ENCODE measurements around the gene HPSE2.
"Not testable (repeated sequence)": the region's sequence is repeated elsewhere in the genome, so short reads cannot be mapped to it uniquely, and the experiment has no call there.

HPSE2 gene

DNA sequence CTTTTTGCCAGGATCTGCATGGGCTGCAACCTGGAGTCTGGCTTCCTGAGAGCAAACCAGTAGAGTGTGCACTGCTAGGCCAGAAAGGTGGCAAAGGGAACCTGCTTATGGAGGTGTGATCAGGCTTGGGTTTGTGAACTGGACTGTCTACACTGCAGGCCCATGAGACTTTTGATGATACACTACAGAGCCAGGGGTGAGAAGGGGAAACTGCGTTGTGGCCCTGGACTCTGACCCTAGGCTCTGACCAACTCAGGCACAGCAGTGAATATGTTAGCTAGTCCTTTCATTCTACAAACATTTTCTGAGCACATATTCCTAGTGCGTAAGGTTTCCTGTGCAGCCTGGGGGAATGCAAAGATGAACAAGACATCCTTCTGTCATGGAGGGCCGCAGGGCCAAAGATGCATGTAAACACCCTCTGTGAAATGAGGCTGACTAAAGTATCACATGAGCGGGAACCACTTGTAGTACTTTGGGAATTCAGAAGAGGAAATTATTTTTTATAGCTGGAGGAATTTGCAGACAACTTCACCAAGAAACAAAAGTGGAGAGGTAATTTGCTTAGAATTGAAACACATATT is 725.1 kb downstream of the HPSE2 start:
- Histone ChIP-seq H3K4me3 (ENCODE audit: low read depth, low read length) (no peak overlapping the region), H3K36me3 (no peaks in the 10 kb centered on the region), H3K27ac (no peak overlapping the region), H3K27me3 (ENCODE audit: insufficient read depth, low read depth, severe bottlenecking) (peaks cover 81% of the 10 kb centered on the region), H3K9me3 (ENCODE audit: severe bottlenecking) (no peaks in the 10 kb centered on the region)
- DNase-seq = no peak
- TF ChIP-seq CTCF (IDR thresholded peaks at IDR 0.05; ENCODE audit: low read depth, low read length) = no peak

- Histone ChIP-seq H3K9me3 (ENCODE audit: severe bottlenecking) (no peaks in the 10 kb centered on the region), H3K27me3 (ENCODE audit: insufficient read depth, low read depth, severe bottlenecking) (peaks cover 81% of the 10 kb centered on the region), H3K27ac (no peak overlapping the region), H3K4me3 (ENCODE audit: low read depth, low read length) (no peak overlapping the region), H3K36me3 (no peaks in the 10 kb centered on the region)
- DNase-seq = no peak
- no peak for TF ChIP-seq CTCF (IDR thresholded peaks at IDR 0.05; ENCODE audit: low read depth, low read length)
Observed at GRCh38 chr10:98509745-98510144, 725.9 kb downstream of the HPSE2 start.

- not testable (repeated sequence) for DNase-seq; H3K4me3 ChIP-seq (ENCODE audit: low read depth, low read length); H3K36me3 ChIP-seq; H3K27ac ChIP-seq; H3K9me3 ChIP-seq (ENCODE audit: severe bottlenecking)
- H3K27me3 ChIP-seq (ENCODE audit: insufficient read depth, low read depth, severe bottlenecking) = peaks cover 60% of the 10 kb centered on the region
Observed at GRCh38 chr10:98502535-98502934, 733.1 kb downstream of the HPSE2 start.

- Histone ChIP-seq H3K27me3 (ENCODE audit: insufficient read depth, low read depth, severe bottlenecking) (peaks cover 36% of the 10 kb centered on the region), H3K36me3 (no peaks in the 10 kb centered on the region), H3K4me3 (ENCODE audit: low read depth, low read length) (no peak overlapping the region), H3K9me3 (ENCODE audit: severe bottlenecking) (peaks cover 10% of the 10 kb centered on the region), H3K27ac (no peak overlapping the region)
- TF ChIP-seq CTCF (IDR thresholded peaks at IDR 0.05; ENCODE audit: low read depth, low read length) = no peak
- DNase-seq = no peak
Observed at GRCh38 chr10:98492763-98493162, 742.9 kb downstream of the HPSE2 start.

GRCh38 chr10:98489561-98490481 is 745.8 kb downstream of the HPSE2 start:
- no peak for TF ChIP-seq CTCF (IDR thresholded peaks at IDR 0.05; ENCODE audit: low read depth, low read length)
- no peak overlapping the region for H3K27ac ChIP-seq
- no peak for DNase-seq
- no peaks in the 10 kb centered on the region for H3K9me3 ChIP-seq (ENCODE audit: severe bottlenecking)
- H3K36me3 ChIP-seq = no peaks in the 10 kb centered on the region
- H3K27me3 ChIP-seq (ENCODE audit: insufficient read depth, low read depth, severe bottlenecking) = peaks cover 55% of the 10 kb centered on the region
- H3K4me3 ChIP-seq (ENCODE audit: low read depth, low read length) = no peak overlapping the region

DNA sequence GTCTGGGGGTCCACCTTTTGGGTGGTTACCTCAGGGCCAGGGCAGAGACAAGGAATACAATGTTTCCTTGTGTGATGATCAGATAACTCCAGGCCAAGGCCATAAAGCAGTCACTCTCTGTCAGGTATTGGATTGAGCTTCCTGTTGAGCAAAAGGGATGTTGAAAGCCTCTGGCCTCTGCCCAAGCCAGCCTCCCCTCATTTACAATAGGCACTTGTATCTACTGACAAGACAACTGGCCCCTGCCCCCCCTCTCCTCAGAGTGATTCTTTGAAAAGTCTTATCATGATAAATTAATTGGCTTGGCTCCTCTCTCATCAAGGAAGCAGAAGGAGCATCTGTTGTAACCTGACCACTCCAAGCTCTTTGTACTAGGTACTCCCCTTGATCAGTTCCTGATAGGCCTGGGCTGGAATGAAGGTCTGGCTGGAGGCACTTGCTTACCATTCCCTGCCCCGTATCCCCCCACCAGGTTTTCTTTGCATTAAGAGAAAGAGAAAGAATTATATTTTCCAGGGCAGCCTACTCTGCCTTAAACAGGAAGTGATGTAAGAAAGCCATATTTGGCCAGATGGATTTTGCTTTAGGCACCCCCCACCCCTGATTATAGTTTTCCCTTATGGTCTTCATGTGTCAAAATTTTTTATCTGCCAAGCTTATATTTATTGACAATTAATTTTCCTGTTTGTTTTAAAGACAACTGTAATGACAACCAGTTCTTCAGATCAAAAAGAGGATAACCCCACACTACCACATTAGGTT is 746.8 kb downstream of the HPSE2 start:
- Histone ChIP-seq H3K4me3 (ENCODE audit: low read depth, low read length) (no peak overlapping the region), H3K36me3 (no peaks in the 10 kb centered on the region), H3K27me3 (ENCODE audit: insufficient read depth, low read depth, severe bottlenecking) (peaks cover 62% of the 10 kb centered on the region), H3K27ac (no peak overlapping the region), H3K9me3 (ENCODE audit: severe bottlenecking) (no peaks in the 10 kb centered on the region)
- DNase-seq = no peak
- no peak for TF ChIP-seq CTCF (IDR thresholded peaks at IDR 0.05; ENCODE audit: low read depth, low read length)

Measured in WERI-Rb-1 (cell line).